Measurements from ENCODE around the gene CHD6.

- TF ChIP-seq CTCF (IDR thresholded peaks at IDR 0.05; ENCODE audit: insufficient read depth, low read length) (no peak), GABPA (IDR thresholded peaks at IDR 0.05; ENCODE audit: low read depth) (no peak), POLR2AphosphoS5 (IDR thresholded peaks at IDR 0.05; ENCODE audit: low read depth) (no peak), REST (IDR thresholded peaks at IDR 0.05; ENCODE audit: insufficient replicate concordance, low read depth) (no peak), SPI1 (IDR thresholded peaks at IDR 0.05; ENCODE audit: borderline replicate concordance, low read depth) (no peak)
Measured at GRCh38 chr20:41507436-41507835, 110.7 kb downstream of the CHD6 start.
